GM21423 (cell line): Measurements from ENCODE around the gene P2RX6.

Experiments used
- ATAC-seq: cut with Tn5 transposase; IDR thresholded peaks from one replicate; pipeline ENCODE4 v1.9.1; 2021; ENCODE audit warnings: mild to moderate bottlenecking, moderate library complexity; ENCODE audit not compliant: unreplicated experiment

P2RX6 gene

DNA sequence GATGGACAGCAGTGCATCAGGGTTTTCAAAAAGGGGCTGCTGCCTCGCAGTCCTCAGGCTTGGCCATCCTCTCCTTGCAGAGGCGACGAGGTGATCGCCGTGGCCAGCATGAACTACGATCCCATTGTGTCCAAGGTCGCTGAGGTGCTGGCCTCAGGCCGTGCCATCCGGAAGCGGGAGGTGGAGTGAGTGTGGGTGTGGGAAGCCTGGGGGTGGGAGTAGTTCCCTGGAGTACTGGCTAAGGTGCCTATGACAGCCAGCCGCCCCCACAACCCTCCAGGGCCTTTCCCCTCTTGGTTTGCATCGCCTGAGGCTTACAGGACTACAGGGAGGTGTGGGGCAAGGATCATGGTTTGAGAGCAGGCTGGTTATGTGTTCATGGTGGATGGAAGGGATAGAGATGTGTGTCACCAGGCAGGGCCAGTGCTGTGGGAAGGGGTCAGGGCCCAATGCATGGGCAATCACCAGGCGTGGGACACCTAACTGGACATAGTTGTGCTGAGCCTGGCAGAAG, 35.0 kb upstream of the P2RX6 start:
- ATAC-seq, result no peak

GRCh38 chr22:20980523-20980922, 34.4 kb upstream of the P2RX6 start:
- no peak for ATAC-seq

- ATAC-seq, result no peak
These were observed 33.8 kb upstream of the P2RX6 start for GRCh38 chr22:20980938-20981722.

DNA sequence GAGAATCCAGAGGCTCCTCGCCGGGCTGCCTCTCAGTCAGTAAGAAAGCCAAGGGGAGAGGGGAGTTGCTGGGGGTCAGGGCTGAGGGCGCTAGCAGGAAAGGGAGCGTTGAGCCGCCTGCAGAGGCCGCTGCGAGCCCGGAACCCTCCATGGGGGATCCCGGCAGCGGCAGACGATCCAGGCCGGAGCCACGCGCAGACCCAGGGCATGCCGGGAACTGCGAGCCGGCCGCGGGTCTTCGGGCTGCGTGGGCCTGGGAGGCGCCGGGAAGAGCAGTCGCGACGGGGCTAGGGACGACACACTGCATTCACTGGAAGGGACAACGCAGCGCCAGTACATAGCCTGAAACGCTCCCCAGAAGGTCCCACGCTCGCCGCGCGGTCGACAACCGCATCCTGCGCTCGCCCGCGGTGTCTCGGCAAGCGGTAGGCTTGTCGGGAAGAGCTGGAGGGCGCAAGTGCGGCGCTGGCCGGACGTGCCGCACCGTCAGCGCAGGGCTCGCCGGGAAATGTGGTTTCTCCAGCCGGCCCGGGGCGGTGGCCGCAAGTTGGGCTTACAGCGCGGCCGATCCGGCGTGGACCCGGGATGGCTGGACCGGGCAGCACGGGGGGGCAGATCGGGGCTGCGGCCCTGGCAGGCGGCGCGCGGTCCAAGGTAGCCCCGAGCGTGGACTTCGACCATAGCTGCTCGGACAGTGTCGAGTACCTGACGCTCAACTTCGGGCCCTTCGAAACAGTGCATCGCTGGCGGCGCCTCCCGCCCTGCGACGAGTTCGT, 33.0 kb upstream of the P2RX6 start, which contains the start of gene LZTR1:
LZTR1 (plus strand) TSS at position 511 of the 776 bp plus-strand sequence; CDS start at position 586, 75 bp downstream.
- ATAC-seq, result peak; percentile 67

- peak; percentile 6 for ATAC-seq
These were observed 32.4 kb upstream of the P2RX6 start for GRCh38 chr22:20982563-20982882.

DNA sequence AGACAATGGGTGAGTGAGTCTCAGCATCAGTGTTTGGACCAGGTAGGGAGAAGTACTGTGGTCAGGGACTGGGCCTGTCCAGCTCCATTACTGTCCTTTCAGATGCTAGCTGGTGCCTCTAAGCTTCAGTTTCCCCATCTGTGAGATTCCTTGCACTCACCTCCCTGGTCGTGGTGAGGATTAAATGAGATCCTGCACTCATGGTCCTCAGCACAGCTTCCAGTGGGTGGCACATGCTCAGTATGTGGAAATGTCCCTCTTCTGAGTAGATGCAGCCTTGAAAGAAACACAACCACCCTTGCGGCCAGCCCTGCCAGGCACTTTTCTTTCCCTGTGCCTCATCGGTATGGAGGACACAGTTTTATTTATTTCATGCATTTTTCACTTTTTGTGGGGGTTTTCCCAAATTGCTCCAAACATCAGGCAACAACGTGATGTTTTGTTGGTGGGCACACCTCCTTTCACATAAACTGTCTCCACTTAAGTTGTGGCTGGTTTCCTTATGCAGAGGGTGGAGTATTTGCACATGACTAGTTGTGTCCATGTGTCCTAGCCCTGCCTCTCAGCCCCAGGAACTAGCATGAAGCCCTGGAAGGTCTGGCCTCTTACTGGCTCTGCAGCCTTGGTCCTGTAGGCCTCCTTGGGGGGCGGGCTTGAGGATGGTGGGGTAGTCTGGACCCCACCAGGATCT, 31.7 kb upstream of the P2RX6 start:
- no peak for ATAC-seq

DNA sequence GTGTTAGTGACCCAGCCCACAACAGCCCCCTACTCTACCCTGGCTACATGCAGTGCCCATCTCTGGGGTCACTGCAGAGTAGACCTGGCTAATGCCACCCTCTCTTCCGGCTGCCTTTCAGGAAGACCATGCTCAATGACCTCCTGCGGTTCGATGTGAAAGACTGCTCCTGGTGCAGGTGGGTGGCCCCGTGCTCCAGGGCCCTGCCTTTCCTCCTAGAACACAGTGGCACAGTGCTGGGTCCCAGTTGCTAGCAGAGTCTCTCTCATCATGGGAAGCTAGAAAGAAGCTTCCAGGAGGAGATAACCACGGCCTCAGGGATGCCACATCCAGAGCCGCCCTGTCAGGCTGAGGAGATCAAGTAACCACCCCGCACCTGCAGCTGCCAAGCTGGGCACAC, 29.2 kb upstream of the P2RX6 start:
- no peak for ATAC-seq

GRCh38 chr22:20986365-20986764, 28.6 kb upstream of the P2RX6 start:
- no peak for ATAC-seq

GRCh38 chr22:20987375-20987774, 27.6 kb upstream of the P2RX6 start:
- no peak for ATAC-seq

DNA sequence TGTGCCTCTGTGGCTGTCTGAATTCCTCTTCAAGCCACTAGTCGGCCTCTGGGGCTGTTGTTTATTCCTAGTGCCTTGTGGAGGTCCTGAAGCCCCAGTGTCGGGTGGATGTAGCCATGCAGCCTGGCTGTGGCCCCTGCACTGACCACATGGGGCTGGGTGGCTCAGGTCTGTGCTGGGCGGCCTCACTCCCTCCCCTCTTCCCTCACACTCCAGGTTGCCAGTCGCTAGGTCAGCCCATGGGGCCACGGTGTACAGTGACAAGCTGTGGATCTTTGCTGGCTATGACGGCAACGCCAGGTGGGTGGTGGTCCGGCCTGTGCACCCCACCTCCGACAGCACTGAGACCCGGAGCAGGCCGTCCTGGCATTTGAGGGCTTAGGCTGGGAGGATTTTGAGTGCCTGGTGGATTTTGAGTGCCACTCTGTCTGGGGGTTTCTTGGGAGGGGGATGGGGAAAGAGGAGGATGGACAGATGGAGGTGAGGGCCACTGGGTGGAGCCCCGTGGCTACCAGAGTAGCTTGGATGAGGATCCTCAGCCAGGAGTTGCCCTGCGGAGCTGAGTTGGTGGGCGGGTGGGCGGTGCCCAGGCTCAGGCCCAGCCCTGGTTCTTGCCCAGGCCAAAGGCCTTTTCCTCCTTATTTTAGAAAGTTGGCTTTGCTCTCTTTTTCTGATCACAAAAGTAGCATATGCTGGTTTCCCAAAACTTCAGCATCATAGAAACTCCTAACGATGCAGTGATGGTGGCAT, 26.2 kb upstream of the P2RX6 start:
- no peak for ATAC-seq

DNA sequence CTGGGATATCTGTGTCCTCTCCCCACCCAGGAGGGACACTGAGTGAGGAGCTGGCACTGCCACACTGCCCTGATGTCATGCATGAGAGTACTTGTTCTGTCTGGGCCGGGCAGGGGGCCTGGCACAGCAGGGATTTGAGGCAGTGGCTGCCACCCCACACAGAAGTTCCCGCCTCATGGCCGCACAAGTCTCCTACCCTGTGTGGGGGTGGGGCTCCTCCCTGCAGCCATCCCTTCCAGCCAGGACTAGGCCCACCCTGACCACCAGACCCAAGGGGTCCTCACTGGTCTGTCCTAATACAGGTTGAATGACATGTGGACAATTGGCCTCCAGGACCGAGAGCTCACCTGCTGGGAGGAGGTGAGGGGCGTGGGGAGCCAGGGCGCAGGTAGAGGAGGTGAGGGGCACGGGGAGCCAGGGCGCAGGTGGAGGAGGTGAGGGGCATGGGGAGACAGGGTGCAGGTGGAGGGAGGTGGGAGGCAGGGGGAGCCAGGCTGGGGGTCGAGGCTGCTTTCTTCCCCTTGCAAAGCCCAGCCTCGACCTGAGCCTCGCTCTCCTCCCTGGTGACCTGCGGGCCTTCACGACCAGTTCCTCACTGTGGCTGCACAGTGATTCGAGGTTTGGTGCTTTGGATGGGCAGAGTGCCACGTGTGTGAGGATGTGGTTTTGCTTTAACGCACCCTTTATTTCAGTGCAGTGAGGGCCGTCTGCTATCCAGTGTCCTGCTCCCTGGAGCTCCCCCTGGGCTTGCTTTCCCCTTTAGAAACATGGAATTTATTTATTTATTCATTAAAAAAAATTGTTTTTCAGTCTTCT, 25.4 kb upstream of the P2RX6 start:
- no peak for ATAC-seq

- no peak for ATAC-seq
These were observed 24.5 kb upstream of the P2RX6 start for GRCh38 chr22:20990184-20991180.

- no peak for ATAC-seq
These were observed 23.5 kb upstream of the P2RX6 start for GRCh38 chr22:20991252-20992055.

- ATAC-seq, result no peak
These were observed 22.9 kb upstream of the P2RX6 start for GRCh38 chr22:20992056-20992442.

- no peak for ATAC-seq
These were observed 22.3 kb upstream of the P2RX6 start for GRCh38 chr22:20992456-20993303.

DNA sequence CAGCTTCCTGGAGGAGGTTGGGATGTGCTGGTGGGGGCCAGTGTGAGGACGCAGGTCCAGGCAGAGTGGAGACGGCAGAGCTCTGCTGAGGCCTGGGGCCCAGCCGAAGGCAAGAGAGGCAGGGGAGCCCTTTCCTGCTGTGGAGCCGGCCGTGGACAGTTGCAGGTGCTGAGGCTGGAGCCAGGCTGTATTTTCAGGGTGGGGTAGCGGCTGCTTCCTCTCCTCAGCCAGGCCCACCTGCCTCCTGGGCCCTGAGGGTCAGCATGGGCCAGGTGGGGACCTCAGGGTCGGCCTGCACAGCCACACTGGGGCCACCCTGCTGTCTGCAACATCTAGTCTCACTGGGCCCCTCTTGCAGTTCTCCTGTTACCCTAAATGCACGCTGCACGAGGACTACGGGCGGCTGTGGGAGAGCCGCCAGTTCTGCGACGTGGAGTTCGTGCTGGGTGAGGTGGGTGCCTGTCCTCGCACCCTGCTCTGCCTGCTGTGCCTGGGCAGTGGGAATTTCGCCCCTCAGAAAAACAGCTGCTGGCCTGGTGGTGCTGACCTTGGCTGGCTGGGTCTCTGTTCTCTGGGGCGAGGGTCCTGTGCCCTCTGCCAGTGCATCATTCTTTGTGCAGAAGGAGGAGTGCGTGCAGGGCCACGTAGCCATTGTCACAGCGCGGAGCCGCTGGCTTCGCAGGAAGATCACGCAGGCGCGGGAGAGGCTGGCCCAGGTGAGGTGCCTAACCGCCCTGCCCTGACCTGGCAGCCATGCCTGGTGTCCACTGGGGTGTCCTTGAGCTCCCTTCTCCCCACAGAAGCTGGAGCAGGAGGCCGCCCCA, 21.4 kb upstream of the P2RX6 start:
- ATAC-seq, result no peak
